ENCODE measurements around the gene GLRA3.

DNA sequence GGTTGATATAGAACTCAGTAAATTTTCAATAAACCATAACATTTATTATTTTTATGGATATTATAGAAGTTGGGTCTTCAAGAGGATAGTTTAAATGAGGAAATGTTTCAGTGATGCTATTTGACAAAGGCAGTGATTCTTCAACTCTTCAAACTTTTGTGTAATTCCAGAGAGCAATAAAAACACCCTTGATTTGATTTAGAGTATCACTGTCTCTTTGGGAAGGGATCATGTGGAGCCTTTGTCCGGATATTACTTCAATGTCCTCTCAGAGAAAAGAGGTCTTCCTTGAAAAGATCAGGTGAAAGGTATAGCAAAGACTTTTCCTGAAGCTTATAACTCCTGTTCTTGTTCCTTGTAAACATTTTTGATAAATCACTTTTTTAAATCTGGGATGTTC lies 23.3 kb downstream of the GLRA3 start:
- TF ChIP-seq YY1 (IDR thresholded peaks at IDR 0.05; ENCODE audit: insufficient read depth, insufficient read length) (no peak), SUZ12 (IDR thresholded peaks at IDR 0.05; ENCODE audit: extremely low read depth, insufficient read depth, insufficient read length) (no peak)

Data from NT2/D1 (cell line).